ENCODE results near the gene TOX2.

Gene TOX2

GRCh38 chr20:44004306-44004915, 89.8 kb downstream of the TOX2 start:
- H3K9ac ChIP-seq (ENCODE audit: low read length), result no peak overlapping the region
- no peaks in the 10 kb centered on the region for H3K36me3 ChIP-seq (ENCODE audit: control insufficient read depth, insufficient read depth, low read length)
- H3K4me3 ChIP-seq (ENCODE audit: low read length), result no peak overlapping the region
- H3K4me1 ChIP-seq (ENCODE audit: control insufficient read depth, insufficient read depth, low read length), result no peaks in the 10 kb centered on the region
- no peaks in the 10 kb centered on the region for H3K27me3 ChIP-seq (ENCODE audit: control insufficient read depth, insufficient read depth, low read length)
- H3K9me3 ChIP-seq (ENCODE audit: control insufficient read depth, low read length), result no peaks in the 10 kb centered on the region

- H3K36me3 ChIP-seq (ENCODE audit: control insufficient read depth, insufficient read depth, low read length), result no peaks in the 10 kb centered on the region
- no peak overlapping the region for H3K9ac ChIP-seq (ENCODE audit: low read length)
These were observed 91.0 kb downstream of the TOX2 start for GRCh38 chr20:44005661-44006060.

GRCh38 chr20:44006126-44006525, 91.5 kb downstream of the TOX2 start:
- Histone ChIP-seq H3K4me3 (ENCODE audit: low read length) (no peak overlapping the region), H3K4me1 (ENCODE audit: control insufficient read depth, insufficient read depth, low read length) (no peaks in the 10 kb centered on the region), H3K27me3 (ENCODE audit: control insufficient read depth, insufficient read depth, low read length) (no peaks in the 10 kb centered on the region), H3K36me3 (ENCODE audit: control insufficient read depth, insufficient read depth, low read length) (no peaks in the 10 kb centered on the region), H3K9me3 (ENCODE audit: control insufficient read depth, low read length) (no peaks in the 10 kb centered on the region), H3K9ac (ENCODE audit: low read length) (no peak overlapping the region)

More at GRCh38 chr20:44005661-44006060, 91.0 kb downstream of the TOX2 start:
- H3K9me3 ChIP-seq (ENCODE audit: control insufficient read depth, low read length), result no peaks in the 10 kb centered on the region
- H3K27me3 ChIP-seq (ENCODE audit: control insufficient read depth, insufficient read depth, low read length), result no peaks in the 10 kb centered on the region
- H3K4me1 ChIP-seq (ENCODE audit: control insufficient read depth, insufficient read depth, low read length), result no peaks in the 10 kb centered on the region
- no peak overlapping the region for H3K4me3 ChIP-seq (ENCODE audit: low read length)

GRCh38 chr20:44006578-44006977, 91.9 kb downstream of the TOX2 start:
- Histone ChIP-seq H3K9me3 (ENCODE audit: control insufficient read depth, low read length) (no peaks in the 10 kb centered on the region), H3K36me3 (ENCODE audit: control insufficient read depth, insufficient read depth, low read length) (no peaks in the 10 kb centered on the region), H3K27me3 (ENCODE audit: control insufficient read depth, insufficient read depth, low read length) (no peaks in the 10 kb centered on the region), H3K9ac (ENCODE audit: low read length) (no peak overlapping the region), H3K4me1 (ENCODE audit: control insufficient read depth, insufficient read depth, low read length) (no peaks in the 10 kb centered on the region), H3K4me3 (ENCODE audit: low read length) (no peak overlapping the region)

- no peaks in the 10 kb centered on the region for H3K9me3 ChIP-seq (ENCODE audit: control insufficient read depth, low read length)
- H3K4me1 ChIP-seq (ENCODE audit: control insufficient read depth, insufficient read depth, low read length), result no peaks in the 10 kb centered on the region
- no peaks in the 10 kb centered on the region for H3K27me3 ChIP-seq (ENCODE audit: control insufficient read depth, insufficient read depth, low read length)
- H3K4me3 ChIP-seq (ENCODE audit: low read length), result no peak overlapping the region
- H3K9ac ChIP-seq (ENCODE audit: low read length), result no peak overlapping the region
- H3K36me3 ChIP-seq (ENCODE audit: control insufficient read depth, insufficient read depth, low read length), result no peaks in the 10 kb centered on the region
These were observed 94.4 kb downstream of the TOX2 start for GRCh38 chr20:44008806-44009678.

GRCh38 chr20:44009679-44009992, 95.0 kb downstream of the TOX2 start:
- H3K27me3 ChIP-seq (ENCODE audit: control insufficient read depth, insufficient read depth, low read length), result no peaks in the 10 kb centered on the region
- no peaks in the 10 kb centered on the region for H3K4me1 ChIP-seq (ENCODE audit: control insufficient read depth, insufficient read depth, low read length)
- H3K9me3 ChIP-seq (ENCODE audit: control insufficient read depth, low read length), result no peaks in the 10 kb centered on the region
- no peak overlapping the region for H3K9ac ChIP-seq (ENCODE audit: low read length)
- H3K36me3 ChIP-seq (ENCODE audit: control insufficient read depth, insufficient read depth, low read length), result no peaks in the 10 kb centered on the region
- no peak overlapping the region for H3K4me3 ChIP-seq (ENCODE audit: low read length)

- H3K4me3 ChIP-seq (ENCODE audit: low read length), result no peak overlapping the region
- no peaks in the 10 kb centered on the region for H3K27me3 ChIP-seq (ENCODE audit: control insufficient read depth, insufficient read depth, low read length)
- no peaks in the 10 kb centered on the region for H3K36me3 ChIP-seq (ENCODE audit: control insufficient read depth, insufficient read depth, low read length)
- H3K4me1 ChIP-seq (ENCODE audit: control insufficient read depth, insufficient read depth, low read length), result no peaks in the 10 kb centered on the region
- no peaks in the 10 kb centered on the region for H3K9me3 ChIP-seq (ENCODE audit: control insufficient read depth, low read length)
- H3K9ac ChIP-seq (ENCODE audit: low read length), result no peak overlapping the region
These were observed 95.6 kb downstream of the TOX2 start for GRCh38 chr20:44010162-44010704.

- Histone ChIP-seq H3K36me3 (ENCODE audit: control insufficient read depth, insufficient read depth, low read length) (no peaks in the 10 kb centered on the region), H3K4me3 (ENCODE audit: low read length) (no peak overlapping the region), H3K9ac (ENCODE audit: low read length) (no peak overlapping the region), H3K27me3 (ENCODE audit: control insufficient read depth, insufficient read depth, low read length) (no peaks in the 10 kb centered on the region), H3K9me3 (ENCODE audit: control insufficient read depth, low read length) (no peaks in the 10 kb centered on the region), H3K4me1 (ENCODE audit: control insufficient read depth, insufficient read depth, low read length) (no peaks in the 10 kb centered on the region)
These were observed 96.7 kb downstream of the TOX2 start for GRCh38 chr20:44011251-44011940.

GRCh38 chr20:44012466-44013226, 98.0 kb downstream of the TOX2 start:
- Histone ChIP-seq H3K9ac (ENCODE audit: low read length) (no peak overlapping the region), H3K4me3 (ENCODE audit: low read length) (no peak overlapping the region), H3K9me3 (ENCODE audit: control insufficient read depth, low read length) (no peaks in the 10 kb centered on the region), H3K36me3 (ENCODE audit: control insufficient read depth, insufficient read depth, low read length) (no peaks in the 10 kb centered on the region), H3K27me3 (ENCODE audit: control insufficient read depth, insufficient read depth, low read length) (no peaks in the 10 kb centered on the region), H3K4me1 (ENCODE audit: control insufficient read depth, insufficient read depth, low read length) (no peaks in the 10 kb centered on the region)

- H3K4me3 ChIP-seq (ENCODE audit: low read length), result no peak overlapping the region
- no peaks in the 10 kb centered on the region for H3K36me3 ChIP-seq (ENCODE audit: control insufficient read depth, insufficient read depth, low read length)
- peaks cover 3% of the 10 kb centered on the region for H3K27me3 ChIP-seq (ENCODE audit: control insufficient read depth, insufficient read depth, low read length)
- H3K9ac ChIP-seq (ENCODE audit: low read length), result no peak overlapping the region
- H3K4me1 ChIP-seq (ENCODE audit: control insufficient read depth, insufficient read depth, low read length), result peaks cover 5% of the 10 kb centered on the region
- H3K9me3 ChIP-seq (ENCODE audit: control insufficient read depth, low read length), result no peaks in the 10 kb centered on the region
These were observed 100.4 kb downstream of the TOX2 start for GRCh38 chr20:44014807-44015732.

GRCh38 chr20:44015733-44016103, 101.1 kb downstream of the TOX2 start:
- Histone ChIP-seq H3K36me3 (ENCODE audit: control insufficient read depth, insufficient read depth, low read length) (no peaks in the 10 kb centered on the region), H3K4me1 (ENCODE audit: control insufficient read depth, insufficient read depth, low read length) (peaks cover 5% of the 10 kb centered on the region), H3K9ac (ENCODE audit: low read length) (no peak overlapping the region), H3K27me3 (ENCODE audit: control insufficient read depth, insufficient read depth, low read length) (peaks cover 3% of the 10 kb centered on the region), H3K4me3 (ENCODE audit: low read length) (no peak overlapping the region), H3K9me3 (ENCODE audit: control insufficient read depth, low read length) (no peaks in the 10 kb centered on the region)

Data from mucosa of stomach (tissue), 1 donor.